DMS114 treated with DMSO at 0.1 percent for 48 hours (cell line): ENCODE measurements around the gene OR51M1.
"Not testable (repeated sequence)": the region's sequence is repeated elsewhere in the genome, so short reads cannot be mapped to it uniquely, and the experiment has no call there.

Source experiments
- DNase-seq: peaks from one replicate; lab custom pipeline; 2025; ENCODE audit not compliant: unreplicated experiment; lab: John Stamatoyannopoulos, UW

Gene OR51M1, protein sequence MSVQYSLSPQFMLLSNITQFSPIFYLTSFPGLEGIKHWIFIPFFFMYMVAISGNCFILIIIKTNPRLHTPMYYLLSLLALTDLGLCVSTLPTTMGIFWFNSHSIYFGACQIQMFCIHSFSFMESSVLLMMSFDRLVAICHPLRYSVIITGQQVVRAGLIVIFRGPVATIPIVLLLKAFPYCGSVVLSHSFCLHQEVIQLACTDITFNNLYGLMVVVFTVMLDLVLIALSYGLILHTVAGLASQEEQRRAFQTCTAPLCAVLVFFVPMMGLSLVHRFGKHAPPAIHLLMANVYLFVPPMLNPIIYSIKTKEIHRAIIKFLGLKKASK

DNA sequence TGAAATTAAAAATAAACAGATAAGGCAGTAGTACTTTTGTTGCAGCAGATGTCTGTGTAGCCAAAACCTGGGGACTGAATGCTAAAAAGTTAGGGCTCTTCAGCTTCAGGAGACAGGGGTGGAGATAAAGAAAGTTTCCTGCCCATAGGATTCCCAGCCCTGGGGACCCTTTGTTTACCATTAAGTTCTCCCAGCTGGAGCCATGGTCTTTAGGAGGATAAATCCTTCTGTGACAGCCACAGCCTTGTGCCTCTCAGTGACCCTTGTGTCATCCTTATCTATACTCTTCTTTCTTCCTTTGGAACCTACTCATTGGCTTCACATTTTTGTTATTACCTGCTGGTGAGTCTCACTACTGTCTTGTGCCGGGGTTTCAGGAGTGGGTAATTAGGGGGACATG, at the start of gene OR51M1:
OR51M1 (plus strand) TSS at position 237 of the 400 bp plus-strand sequence. CDS start 5,587 bp downstream, outside the sequence.
- no peak for DNase-seq

DNA sequence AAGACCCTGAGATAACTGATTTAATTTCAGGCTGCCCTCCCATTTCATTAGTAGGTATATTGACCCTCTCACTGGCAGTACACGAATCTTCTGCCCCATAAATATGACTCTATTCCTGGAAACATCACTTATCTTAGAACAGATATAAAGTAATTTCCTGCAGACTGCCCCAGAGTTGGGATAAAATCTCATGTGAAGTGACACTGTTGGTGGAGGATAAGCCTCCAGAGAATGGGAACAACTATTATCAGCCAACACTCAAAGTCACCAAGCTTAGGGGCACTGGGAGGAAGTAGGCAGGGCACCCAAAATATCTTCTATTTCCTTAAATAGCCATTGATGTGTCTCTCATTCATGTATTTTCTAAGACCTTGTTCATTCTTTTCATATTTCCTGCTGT, 48.4 kb upstream of the OR51M1 start:
- DNase-seq: no peak

DNA sequence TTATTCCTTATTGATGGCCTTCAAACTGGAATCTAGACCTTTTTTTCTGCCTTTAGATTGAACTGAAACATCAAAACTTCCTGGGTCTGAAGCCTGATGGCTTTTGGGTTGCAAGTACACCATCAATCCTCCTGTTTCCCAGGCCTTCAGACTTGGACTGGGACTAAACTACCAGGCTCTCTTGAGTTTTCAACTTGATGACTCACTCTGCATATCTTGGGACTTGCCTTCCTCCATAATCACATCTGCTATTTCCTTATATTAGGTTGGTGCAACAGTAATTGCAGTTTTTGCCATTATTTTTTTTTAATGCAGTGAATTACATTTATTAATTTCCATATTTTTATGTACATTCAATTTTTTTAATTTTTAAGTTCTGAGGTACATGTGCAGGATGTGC, 47.3 kb upstream of the OR51M1 start:
- no peak for DNase-seq

DNA sequence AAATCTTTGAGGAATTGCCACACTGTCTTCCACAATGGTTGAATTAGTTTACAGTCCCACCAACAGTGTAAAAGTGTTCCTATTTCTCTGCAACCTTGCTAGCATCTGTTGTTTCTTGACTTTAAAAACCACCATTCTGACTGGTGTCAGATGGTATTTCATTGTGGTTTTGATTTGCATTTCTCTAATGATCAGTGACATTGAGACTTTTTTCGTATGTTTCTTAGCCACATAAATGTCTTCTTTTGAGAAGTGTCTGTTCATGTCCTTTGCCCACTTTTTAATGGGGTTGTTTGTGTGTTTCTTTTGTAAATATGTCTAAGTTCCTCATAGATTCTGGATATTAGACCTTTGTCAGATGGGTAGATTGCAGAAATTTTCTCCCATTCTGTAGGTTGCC, 46.4 kb upstream of the OR51M1 start:
- DNase-seq: not testable (repeated sequence)

DNA sequence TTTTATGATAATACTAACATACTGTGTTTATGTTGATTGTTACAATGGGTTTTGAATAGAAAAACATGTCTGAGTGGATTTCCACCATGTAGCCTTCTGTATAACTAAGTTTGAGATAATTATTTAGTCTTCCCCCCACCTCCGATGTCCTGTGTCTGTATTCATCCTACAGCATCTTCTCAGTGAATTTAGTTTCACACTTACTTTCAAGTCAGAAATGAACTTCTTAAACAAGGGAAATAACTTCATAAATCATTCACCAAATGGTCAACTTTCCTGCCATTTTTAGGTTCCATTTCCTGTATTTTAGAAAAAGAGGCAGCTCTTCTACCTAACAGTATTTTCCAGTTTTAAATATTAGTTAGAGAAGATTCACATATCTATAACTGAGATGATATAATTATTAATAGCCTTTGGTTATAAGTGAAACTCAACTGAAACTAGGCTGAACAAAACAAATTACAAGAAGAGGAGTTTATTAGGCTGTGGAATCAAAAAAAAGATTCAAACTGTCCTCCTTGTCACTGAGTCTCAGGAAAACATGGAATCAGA, 43.8 kb upstream of the OR51M1 start:
- no peak for DNase-seq

DNA sequence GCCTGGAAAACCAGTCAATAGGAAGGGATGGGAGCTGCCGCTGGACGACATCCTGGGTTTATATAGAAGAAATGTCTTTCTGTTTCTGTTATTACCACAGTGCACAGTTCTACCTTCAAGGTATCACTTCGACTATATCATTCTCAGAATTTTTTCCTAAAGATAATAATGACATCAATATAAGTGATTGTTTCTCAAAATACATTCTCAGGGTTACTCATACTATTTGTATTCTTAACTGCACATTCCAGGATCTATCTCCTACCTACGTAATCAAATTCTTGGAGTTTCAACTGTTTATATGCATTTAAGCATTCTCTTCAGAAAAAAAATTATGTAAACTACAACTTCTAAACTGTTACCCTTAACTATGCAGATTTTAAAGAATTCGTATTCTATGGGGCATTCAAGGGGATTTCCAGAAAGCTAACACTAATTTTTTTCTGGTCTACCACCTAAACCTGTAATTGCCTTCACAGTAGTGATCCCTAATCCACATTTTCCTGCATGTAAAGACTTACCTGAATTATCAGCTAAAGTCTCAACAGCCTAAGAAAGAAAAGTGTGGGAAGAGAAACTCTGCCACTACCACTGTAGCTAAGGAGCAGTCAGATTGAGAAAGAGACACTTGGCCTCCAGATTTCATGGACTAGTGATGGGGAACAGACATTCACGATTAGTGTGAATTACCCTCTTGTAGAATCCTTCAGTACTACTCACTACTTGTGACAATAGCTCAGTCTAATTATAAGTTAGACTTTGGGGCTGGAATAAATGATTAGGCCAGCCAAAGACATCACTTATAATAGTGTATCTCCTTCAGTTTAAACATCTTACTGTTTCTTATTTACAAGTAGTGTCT, 39.9 kb upstream of the OR51M1 start, which contains the start of gene OR51B5:
OR51B5 (minus strand) TSS at position 51 of the 862 bp plus-strand sequence; CDS start at position 51, 0 bp downstream.
- DNase-seq: no peak

DNA sequence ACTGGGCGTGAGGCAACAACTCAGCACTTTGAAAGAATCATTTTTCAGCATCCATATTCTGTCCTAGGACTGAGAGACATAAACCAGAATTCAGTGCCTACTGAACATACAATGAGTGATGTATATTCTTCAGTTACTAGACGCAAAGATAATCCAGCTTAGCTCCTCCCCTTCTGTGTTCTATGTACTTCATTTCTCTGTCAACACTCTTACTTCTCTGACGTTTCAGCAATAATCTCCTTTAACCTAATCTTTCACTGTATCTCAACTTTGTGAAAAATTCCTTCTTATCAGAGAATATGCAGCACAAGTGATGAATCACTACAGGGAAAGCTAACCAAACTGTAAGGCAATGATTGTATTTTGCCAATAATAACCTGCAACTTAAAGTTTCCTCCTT, 37.8 kb upstream of the OR51M1 start:
- no peak for DNase-seq

DNA sequence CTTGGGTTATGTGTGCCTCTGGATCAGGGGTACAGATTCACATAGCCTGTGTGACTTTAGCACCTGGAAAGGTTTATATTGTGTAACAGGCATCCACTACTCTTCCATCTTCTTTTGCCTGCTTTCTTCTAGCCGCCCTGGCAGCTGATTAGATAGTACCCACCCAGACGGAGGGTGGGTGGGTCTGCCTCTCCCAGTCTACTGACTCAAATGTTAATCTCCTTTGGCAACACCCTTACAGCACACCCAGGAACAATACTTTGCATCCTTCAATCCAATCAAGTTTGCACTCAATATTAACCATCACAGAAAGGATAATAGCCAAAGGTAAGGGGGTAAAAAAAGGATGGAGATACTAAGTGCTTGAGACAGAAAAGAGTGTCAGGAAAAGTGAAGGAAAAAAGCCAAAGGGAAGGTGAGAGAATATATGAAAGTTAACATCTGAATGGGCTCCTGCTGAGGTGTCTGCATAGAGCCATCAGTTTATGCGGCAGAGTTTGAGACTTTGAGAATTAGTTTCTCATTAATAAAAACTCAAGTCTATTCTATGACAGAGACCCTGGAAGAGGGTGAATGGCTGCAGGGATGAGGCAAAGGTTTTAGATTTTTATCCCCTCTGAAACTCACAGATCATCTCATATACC, 34.9 kb upstream of the OR51M1 start:
- no peak for DNase-seq

DNA sequence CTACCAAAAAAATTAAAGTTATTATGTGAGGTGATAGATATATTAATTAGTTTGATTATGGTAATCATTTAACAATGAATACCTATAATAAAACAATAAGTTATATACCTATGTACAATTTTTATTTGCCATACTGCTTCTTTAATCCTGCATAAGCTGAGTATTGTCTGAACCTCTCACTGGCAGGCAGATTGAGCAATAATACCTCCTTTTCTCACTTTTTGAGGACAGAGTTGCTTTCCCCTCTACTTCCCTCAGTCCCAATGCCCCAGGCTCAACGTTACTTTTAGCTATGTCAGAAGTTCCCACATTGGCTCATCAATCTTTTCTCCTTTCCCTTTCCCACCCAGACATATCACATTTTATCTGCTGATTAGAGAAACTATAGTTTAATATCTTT, 34.1 kb upstream of the OR51M1 start:
- DNase-seq: no peak

DNA sequence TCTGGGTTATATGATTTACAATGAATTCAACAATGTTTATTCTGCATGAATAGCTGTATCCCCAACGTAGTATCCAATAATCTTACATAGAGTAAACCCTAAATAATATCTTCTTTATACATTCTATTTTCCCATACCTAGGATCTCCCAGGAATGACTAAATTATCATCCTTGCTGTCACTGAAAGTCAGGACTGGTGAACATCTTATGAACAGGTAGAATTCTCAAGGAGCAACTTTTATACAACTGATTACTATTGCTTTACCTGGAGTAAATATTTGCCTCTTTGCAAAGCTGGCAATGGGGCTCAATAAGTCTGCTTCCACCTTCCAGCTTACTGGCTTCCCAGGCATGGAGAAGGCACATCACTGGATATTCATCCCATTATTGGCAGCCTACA, 32.4 kb upstream of the OR51M1 start, which contains the start of gene OR51B6:
OR51B6 (plus strand) TSS at position 301 of the 400 bp plus-strand sequence; CDS start at position 301, 0 bp downstream.
- no peak for DNase-seq

DNA sequence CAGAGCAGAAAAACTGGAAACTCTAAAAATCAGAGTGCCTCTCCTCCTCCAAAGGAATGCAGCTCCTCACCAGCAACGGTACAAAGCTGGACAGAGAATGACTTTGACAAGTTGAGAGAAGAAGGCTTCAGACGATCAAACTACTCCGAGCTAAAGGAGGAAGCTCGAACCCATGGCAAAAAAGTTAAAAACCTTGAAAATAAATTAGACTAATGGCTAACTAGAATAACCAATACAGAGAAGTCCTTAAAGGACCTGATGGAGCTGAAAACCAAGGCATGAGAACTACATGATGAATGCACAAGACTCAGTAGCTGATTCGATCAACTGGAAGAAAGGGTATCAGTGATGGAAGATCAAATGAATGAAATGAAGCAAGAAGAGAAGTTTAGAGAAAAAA, 27.6 kb upstream of the OR51M1 start:
- not testable (repeated sequence) for DNase-seq

DNA sequence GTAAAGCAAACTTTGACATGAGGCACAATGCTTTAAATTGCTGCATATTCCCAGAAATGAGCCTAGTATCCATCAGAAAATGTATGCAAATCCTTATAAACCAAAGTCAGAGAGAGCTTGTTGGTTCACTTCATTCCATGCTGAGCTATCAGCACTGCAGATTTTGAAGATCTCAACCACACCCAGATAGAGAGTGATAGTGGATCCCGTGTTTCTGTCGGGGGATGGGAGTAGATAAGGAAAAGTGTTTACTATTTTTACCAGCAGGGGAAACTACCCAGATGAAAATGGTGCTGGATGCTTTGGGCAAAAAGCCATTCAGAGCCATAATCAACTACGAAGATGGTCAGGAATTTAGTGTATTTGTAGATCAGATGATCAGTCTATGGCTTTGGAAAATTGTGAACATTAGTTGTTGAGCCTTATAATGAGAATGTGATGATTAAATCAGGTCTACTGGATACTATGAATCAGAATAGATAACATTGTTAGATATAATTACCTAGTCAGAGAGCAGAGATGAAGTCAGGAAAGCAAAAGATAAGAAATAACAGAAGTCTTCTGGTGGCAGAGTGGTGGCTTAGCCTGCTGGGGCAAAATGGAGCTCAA, 21.5 kb upstream of the OR51M1 start:
- no peak for DNase-seq

DNA sequence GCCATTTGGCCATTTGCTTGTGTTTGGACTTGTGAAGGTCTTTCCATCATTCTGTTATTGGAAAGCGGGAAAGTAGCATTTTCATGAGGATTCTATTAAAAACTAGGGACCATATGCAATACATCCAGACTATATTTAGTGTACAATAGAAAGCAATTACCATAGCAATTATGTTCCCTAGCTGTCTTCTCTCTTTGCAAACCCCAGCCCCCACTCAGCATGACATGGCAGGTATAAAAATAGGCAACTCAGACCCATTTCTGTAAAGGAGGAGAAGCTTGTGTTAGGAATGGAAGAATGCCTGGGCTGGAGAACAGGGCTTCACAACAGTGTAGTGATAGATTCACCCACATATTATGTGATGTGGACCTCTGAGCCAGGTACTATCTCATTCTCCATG, 19.9 kb upstream of the OR51M1 start:
- DNase-seq: no peak

DNA sequence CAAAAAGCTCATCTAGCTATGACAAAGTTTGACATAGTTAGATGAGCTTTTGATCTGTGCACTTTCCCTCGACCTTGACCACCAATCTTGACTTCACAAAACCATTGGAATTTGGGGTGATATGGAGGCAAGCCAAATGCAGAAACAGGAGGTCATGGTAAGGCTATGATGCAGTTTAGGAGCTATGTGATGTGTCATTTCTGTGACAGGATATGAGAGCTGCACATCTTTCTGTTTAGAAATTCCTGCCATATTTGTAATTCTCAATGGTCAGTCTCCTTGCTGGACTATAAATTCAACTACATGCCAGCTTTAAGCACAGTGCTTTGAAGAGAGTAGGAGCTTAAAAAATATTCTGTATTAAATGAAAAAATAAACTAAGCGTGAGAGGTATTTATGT, 19.4 kb upstream of the OR51M1 start:
- DNase-seq: no peak

DNA sequence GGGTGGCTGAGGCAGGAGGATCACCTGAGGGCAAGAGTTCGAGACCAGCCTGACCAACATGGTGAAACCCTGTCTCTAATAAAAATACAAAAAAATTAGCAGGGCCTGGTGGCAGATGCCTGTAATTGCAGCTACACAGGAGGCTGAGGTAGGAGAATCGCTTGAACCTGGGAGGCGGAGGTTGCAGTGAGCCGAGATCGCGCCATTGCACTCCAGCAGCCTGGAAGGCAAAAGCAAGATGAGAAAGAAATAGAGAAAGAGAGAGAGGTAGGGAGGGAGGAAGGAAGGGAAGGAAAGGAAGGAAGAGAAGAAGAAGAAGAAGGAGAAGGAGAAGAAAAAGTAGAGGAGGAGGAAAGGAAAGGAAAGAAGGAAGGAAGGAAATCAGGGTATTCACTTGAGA, 17.2 kb upstream of the OR51M1 start:
- not testable (repeated sequence) for DNase-seq

DNA sequence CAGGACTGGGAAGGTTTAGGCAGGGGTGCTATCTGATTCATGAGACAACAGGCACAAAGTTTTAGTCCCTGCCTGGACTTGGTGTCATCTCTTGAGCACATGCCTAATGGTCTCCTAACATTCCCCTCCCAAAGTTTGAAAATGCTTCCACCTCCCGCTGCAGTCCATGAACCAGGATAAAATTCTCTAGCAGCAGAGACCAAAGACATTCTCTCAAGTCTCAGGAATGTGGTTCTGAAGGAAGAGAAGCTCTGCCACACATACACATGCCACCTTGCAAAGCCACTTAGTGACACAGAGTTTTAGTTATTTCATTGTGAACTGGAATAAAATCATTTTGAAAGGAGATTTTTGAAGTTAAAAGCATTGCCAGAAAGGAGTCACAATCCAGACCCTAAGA, 16.8 kb upstream of the OR51M1 start:
- no peak for DNase-seq

DNA sequence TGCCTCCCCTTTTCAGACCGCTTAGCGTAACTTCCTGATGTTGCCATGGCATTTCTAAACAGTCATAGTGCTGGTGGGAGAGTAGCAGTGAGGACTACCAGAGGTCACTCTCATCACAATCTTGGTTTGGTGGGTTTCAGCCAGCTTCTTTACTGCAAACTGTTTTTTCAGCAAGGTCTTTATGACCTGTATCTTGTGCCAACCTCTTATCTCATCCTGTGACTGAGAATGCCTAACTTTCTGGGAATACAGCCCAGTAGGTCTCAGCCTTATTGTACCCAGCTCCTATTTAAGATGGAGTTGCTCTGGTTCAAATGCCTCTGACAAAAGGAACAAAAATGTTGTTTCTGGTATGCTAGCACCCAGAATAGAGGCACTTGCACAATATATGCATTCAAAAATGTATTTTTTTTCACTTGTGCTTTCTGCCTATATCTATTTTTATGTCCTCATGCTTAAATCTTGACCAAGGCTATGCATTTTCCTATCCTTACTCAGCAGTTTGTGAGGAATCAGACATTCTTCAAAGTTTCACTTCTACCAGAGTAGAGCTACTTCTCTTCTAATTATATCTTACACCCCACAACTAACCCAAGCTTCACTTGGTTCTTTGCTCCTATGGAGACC, 16.1 kb upstream of the OR51M1 start:
- DNase-seq: no peak

DNA sequence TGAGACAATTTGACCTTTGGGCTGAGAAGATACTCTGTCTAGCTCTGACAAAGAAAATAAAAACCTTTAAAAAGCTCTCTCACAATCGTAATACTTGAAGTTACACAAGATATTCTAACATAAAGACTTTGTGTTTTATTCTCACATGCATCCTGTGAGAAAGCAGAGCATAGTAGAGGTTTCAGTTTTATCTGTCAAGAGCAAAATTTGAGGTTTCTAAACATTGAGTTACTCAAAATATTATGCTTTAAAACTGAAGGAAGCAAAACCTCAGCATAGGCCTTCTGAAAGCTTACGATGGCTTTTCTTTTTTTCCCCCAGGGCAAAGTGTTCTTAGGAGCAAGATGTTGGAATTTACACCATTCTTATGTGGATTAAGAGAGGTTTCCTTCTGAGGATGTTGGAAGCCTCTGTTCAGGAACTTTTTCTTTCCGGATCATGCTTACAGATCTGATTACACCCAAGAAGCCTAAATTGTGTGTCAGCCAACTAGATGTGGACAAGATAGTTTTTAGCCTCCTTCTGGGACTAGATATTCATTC, 15.0 kb upstream of the OR51M1 start:
- DNase-seq: no peak

DNA sequence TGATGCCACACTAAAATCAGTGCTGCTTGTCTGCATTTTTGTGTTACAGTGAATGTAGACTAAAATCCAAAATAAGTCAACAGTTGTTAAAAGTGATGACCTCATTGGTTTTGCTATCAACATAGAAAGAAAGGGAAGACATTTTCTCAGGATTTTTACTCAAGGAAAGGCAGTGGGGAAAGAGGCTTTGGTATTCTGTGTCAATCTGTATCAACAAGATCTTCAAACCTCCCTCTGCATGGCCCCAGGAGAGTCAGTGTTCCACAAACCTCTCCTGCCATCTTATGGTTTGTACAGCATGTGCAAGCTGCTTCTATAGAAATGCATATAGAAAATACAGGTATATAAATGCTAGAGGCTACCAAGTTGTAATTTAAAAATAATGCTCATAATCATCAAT, 13.8 kb upstream of the OR51M1 start:
- DNase-seq: no peak

DNA sequence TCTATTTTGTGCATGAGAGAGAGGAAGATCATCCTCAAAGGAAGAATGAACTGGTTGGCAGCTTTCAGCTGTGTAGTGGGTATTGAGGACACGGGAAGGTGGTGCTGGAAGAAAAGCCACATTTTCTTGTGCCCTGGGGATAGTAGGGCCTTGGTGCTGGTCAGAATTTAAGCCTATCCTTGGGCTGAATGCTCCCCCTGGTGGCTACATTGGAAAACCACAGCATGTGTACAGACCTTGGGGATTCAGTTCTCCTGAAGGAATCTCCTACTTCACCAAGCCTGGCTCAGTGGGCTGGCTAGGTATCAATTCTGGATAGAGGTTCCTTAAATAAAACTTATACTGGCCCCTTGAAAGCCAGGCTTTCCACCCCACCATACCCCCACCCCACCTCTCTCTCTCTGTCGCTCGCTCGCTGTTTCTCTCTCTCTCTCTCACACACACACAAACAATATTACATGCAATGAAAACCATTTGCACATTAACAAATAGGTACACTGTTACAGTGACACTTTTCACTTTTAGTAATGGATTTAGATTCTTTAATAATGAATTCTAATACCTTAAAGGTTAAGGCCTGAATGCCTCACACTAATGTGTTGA, 2.8 kb upstream of the OR51M1 start:
- peak; percentile 8 for DNase-seq
